ENCODE measurements around the gene H6PD. TPM values are rescaled to one million over a fixed set of nuclear protein-coding genes. Genes with fewer than 3 reads are reported as not detected.

The H6PD gene
- total RNA-seq, 2 experiments from 2014 or later, result 15.1 to 15.3 TPM

DNA sequence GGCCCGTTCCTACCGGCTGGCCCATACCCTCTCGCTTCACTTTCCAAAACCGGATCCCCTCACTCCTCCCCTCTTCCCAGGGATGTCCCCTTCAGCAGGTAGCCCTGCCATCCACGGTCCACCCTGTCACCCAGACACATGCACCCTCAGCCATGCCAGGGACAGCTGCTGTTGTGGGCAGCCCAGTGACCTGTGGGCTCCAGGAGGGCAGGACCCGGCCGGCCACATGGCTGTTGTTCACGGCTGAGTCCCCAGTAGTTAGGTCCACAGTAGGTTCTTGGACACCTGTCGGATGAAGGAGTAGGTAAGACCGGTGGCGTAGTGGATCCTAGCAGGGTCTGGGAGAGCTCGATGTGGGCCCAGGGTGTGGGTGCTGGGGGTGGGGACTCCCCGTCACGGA is 70.6 kb downstream of the H6PD start:
- ChIA-PET CTCF (interaction anchor here (0.6 kb wide), 1 partner anchor 113 kb away, joined by 3 read pairs; no protein-coding TSS in a partner anchor), POLR2A (no interaction called here)
- no peak for DNase-seq
- Mint-ChIP-seq H3K27ac (no peak overlapping the region), H3K36me3 (ENCODE audit: low read depth) (peaks cover 5% of the 10 kb centered on the region), H3K9me3 (no peaks in the 10 kb centered on the region), H3K4me1 (peaks cover 16% of the 10 kb centered on the region), H3K4me3 (no peak overlapping the region), H3K27me3 (no peaks in the 10 kb centered on the region)

DNA sequence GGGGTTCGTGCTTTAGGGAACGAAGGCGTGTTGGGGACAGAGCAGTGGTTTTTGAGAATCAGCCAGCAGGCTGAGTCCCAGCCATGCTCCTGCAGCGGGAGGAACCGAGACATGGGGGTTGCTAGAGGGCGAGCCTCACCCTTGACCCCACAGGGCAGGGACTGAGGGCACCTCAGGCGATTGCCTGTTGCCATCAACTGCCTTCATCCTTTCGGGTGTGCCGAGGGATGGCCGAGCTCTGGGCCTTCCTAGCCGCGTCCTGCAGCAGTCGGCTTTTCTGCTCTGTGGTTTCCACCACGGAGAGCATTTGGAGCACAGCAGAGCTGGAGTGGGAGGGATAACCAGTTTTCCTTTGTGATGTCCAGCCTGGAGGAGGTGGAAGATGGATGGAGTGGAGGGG is 71.4 kb downstream of the H6PD start:
- H3K27me3 Mint-ChIP-seq, result no peaks in the 10 kb centered on the region
- H3K27ac Mint-ChIP-seq, result no peak overlapping the region
- no peak for DNase-seq
- H3K4me1 Mint-ChIP-seq, result peaks cover 8% of the 10 kb centered on the region
- no peak overlapping the region for H3K4me3 Mint-ChIP-seq
- H3K36me3 Mint-ChIP-seq (ENCODE audit: low read depth), result peaks cover under 1% of the 10 kb centered on the region
- ChIA-PET POLR2A (interaction anchor here (0.5 kb wide), 1 partner anchor 135 kb away, joined by 4 read pairs; no protein-coding TSS in a partner anchor), CTCF (interaction anchor here (0.5 to 0.6 kb wide), 3 partner anchors 38 to 604 kb away, joined by 3 to 5 read pairs (median 3); partner anchors contain the start of gene CTNNBIP1)
- no peaks in the 10 kb centered on the region for H3K9me3 Mint-ChIP-seq

DNA sequence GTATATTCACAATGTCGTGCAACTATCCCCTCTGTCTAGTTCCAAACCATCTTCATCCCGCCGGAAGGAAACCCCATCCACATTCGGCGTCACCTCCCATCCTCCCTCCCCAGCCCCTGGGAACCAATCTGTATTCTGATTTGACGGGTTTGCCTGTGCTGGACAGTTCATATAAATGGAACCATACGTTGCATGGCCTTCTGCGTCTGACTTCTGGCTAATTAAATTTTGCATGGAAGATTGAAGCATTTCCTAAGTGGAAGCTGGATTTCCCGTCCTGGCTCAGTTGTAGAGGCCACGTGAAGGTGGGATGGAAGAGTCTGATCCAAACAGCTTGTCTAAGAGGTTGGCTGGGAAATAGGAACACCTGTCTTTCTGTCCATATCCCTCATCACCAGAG is 72.7 kb downstream of the H6PD start:
- no peak overlapping the region for H3K4me3 Mint-ChIP-seq
- ChIA-PET CTCF (interaction anchor here (0.6 to 2.2 kb wide), 4 partner anchors 11 to 25 kb away, joined by 3 to 11 read pairs (median 4); no protein-coding TSS in a partner anchor), POLR2A (no interaction called here)
- H3K4me1 Mint-ChIP-seq, result peaks cover 5% of the 10 kb centered on the region
- H3K27me3 Mint-ChIP-seq, result no peaks in the 10 kb centered on the region
- H3K9me3 Mint-ChIP-seq, result no peaks in the 10 kb centered on the region
- H3K36me3 Mint-ChIP-seq (ENCODE audit: low read depth), result no peaks in the 10 kb centered on the region
- DNase-seq, result no peak
- no peak overlapping the region for H3K27ac Mint-ChIP-seq

DNA sequence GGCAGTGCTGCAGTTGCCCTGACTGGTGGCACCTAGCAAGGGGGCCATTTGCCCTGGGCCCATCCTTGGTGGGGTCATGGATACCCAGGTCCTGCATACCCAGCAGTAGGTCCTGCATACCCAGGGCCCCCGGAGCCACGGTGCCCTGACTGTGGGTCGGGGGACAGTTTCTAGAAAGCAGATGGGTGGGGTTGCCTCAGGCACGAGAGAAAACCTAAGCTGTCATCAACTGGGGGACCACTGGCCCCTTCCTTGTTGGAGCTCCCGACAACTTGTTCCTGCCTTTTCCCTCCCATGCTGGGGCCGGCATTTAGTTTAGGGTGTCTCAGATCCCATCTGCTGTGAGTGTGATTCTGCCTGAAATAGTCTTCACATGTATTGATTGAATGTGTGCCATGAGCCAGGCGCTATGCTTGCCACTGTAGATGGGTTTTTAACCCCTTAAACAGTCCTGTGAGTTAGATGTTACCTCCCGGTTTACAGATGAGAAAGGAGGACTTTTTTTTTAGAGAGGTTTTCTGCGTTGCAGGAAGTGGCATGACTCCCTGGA is 73.7 kb downstream of the H6PD start:
- ChIA-PET CTCF (interaction anchor here (0.7 to 2.2 kb wide), 4 partner anchors 8 to 19 kb away, joined by 4 to 11 read pairs (median 4); no protein-coding TSS in a partner anchor), POLR2A (no interaction called here)
- no peak for DNase-seq
- H3K27ac Mint-ChIP-seq, result no peak overlapping the region
- no peaks in the 10 kb centered on the region for H3K9me3 Mint-ChIP-seq
- no peaks in the 10 kb centered on the region for H3K4me1 Mint-ChIP-seq
- no peak overlapping the region for H3K4me3 Mint-ChIP-seq
- no peaks in the 10 kb centered on the region for H3K36me3 Mint-ChIP-seq (ENCODE audit: low read depth)
- no peaks in the 10 kb centered on the region for H3K27me3 Mint-ChIP-seq

DNA sequence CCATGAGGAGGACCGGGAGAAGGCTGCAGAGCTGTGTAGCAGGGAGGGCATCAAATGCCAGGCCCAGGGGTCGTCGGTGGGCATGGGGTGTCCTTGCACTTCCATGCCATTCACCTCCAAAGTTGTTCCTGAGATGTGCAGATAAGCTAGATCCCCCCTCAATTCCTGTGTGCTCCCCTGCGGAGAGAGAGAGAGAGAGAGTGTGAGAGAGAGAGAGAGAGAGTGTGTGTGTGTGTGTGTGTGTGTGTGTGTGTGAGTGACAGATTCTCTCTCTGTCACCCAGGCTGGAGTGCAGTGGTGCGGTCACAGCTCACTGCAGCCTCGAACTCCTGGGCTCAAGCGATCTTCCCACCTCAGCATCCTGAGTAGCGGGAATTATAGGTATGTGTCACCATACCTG is 74.5 kb downstream of the H6PD start:
- H3K9me3 Mint-ChIP-seq, result no peaks in the 10 kb centered on the region
- H3K27ac Mint-ChIP-seq, result peak overlapping the region; percentile 5
- H3K4me3 Mint-ChIP-seq, result no peak overlapping the region
- DNase-seq, result no peak
- H3K4me1 Mint-ChIP-seq, result peaks cover under 1% of the 10 kb centered on the region
- ChIA-PET CTCF (interaction anchor here (0.7 to 2.2 kb wide), 3 partner anchors 9 to 20 kb away, joined by 4 to 11 read pairs (median 4); no protein-coding TSS in a partner anchor), POLR2A (no interaction called here)
- H3K27me3 Mint-ChIP-seq, result no peaks in the 10 kb centered on the region
- H3K36me3 Mint-ChIP-seq (ENCODE audit: low read depth), result no peaks in the 10 kb centered on the region

DNA sequence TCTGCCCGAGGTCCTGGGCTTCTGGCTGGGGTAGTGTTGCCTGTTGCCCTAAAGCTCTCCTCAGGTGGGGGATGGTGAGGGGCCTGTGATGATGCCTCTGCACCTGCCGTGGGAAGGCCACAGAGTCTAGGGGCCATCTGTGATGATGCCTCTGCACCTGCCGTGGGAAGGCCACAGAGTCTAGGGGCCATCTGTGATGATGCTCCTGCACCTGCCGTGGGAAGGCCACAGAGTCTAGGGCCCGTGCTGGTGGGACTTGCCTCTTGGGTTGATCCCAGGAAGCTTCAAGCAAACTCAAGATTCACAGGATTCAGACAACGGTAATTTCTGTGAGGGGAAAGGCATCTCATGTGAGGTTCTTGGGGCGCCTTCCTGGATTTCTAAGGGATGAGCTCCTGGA is 75.4 kb downstream of the H6PD start:
- ChIA-PET POLR2A (no interaction called here), CTCF (interaction anchor here (1.7 kb wide), 1 partner anchor 12 kb away, joined by 4 read pairs; no protein-coding TSS in a partner anchor)
- Mint-ChIP-seq H3K27me3 (no peaks in the 10 kb centered on the region), H3K36me3 (ENCODE audit: low read depth) (no peaks in the 10 kb centered on the region), H3K4me3 (no peak overlapping the region), H3K27ac (peak overlapping the region; percentile 42), H3K4me1 (peaks cover 9% of the 10 kb centered on the region), H3K9me3 (no peaks in the 10 kb centered on the region)
- DNase-seq, result no peak

DNA sequence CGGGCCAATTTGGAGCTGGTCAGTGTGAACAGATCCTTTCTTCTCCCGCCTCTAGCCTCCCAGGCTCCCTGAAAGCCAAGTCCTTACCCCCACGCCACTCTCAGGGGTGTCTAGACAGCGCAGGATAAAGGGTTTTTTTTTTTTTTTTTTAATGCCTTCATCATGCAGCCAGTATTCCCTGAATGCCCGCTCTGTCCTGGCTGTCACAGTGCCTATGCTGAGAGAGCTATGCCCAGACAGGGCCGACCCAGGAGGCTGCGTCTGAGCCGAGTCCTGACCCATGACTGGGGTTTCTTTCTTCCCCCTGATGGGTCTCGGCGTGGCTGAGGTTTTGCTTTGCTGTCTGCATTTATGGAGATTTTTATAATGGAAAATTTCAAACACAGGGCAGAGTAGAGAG is 76.5 kb downstream of the H6PD start:
- Mint-ChIP-seq H3K36me3 (ENCODE audit: low read depth) (no peaks in the 10 kb centered on the region), H3K27me3 (no peaks in the 10 kb centered on the region), H3K27ac (no peak overlapping the region), H3K4me1 (peaks cover 20% of the 10 kb centered on the region), H3K4me3 (no peak overlapping the region), H3K9me3 (no peaks in the 10 kb centered on the region)
- ChIA-PET POLR2A (no interaction called here), CTCF (no interaction called here)
- no peak for DNase-seq

DNA sequence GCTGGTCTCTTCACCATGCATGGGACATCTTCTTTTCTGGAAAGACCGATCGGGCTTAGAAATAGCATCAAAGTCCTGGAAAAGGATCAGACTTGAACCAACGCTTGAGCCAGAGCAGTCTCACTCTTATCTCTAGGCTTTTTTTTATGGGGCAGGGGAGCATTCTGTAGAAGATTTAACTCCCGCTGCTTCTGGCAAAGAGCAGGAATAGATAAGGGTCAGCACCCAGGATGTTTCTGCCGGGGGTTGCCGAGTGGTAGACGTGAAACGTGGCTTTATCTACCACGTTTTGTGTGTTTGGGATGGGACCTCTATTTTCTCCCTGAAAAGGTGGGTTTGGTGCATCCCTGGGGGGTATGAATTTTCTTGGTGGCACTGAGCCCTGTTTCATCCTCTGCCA is 76.9 kb downstream of the H6PD start:
- Mint-ChIP-seq H3K9me3 (no peaks in the 10 kb centered on the region), H3K27me3 (no peaks in the 10 kb centered on the region), H3K4me1 (peaks cover 23% of the 10 kb centered on the region), H3K4me3 (no peak overlapping the region), H3K27ac (no peak overlapping the region), H3K36me3 (ENCODE audit: low read depth) (no peaks in the 10 kb centered on the region)
- ChIA-PET CTCF (no interaction called here), POLR2A (no interaction called here)
- no peak for DNase-seq

DNA sequence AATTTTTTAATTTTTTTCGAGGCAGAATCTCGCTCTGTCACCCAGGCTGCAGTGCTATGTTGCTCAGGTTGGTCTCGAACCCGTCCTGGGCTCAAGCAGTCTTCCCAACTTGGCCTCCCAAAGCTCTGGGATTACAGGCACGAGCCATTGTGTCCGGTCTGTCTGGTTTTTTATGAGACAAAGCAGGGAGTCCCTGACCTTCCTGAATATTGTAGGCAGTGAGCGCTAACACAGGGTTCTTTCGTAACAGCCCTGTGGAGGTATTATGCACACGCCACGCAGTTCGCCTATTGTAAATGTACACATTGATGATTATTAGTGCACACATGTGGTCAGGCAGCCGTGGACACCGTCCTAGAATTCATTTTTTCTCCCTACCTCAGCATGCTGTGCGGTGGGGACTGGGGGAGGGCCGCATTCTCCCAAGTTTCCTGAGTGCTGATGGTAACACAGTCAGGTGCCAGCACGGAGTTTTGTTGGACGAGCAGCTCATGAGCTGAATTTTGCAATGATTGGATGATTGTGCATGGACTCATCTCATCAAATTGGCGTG is 77.7 kb downstream of the H6PD start:
- H3K9me3 Mint-ChIP-seq, result no peaks in the 10 kb centered on the region
- DNase-seq, result no peak
- POLR2A ChIA-PET, result interaction anchor here (0.6 kb wide), 1 partner anchor 114 kb away, joined by 4 read pairs; no protein-coding TSS in a partner anchor

DNA sequence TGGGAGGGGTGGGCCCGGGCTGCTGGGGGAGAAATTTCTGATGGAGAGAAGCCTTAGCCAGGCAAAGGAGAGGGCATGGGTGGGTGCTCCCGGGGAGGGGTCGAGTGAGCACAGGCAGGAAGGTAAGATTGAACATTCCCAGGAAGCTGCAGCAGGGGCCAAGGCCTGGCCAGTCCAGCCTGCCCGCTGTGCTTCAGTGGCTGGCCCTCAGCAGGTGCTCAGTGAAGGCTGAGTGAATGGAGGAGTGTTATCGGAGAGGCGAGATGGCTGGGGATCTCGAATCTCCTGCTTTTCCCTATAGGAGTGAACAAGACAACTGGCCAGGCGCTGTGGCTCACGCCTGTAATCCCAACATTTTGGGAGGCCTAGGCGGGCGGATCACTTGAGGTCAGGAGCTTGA is 79.0 kb downstream of the H6PD start:
- Mint-ChIP-seq H3K9me3 (no peaks in the 10 kb centered on the region), H3K27me3 (no peaks in the 10 kb centered on the region), H3K27ac (no peak overlapping the region), H3K36me3 (ENCODE audit: low read depth) (no peaks in the 10 kb centered on the region), H3K4me1 (peaks cover 40% of the 10 kb centered on the region), H3K4me3 (no peak overlapping the region)
- ChIA-PET CTCF (interaction anchor here (0.6 kb wide), 1 partner anchor 64 kb away, joined by 3 read pairs; no protein-coding TSS in a partner anchor), POLR2A (no interaction called here)
- no peak for DNase-seq

More for the DNA sequence above, 77.7 kb downstream of the H6PD start:
- Mint-ChIP-seq H3K4me3 (no peak overlapping the region), H3K27me3 (no peaks in the 10 kb centered on the region), H3K4me1 (peaks cover 29% of the 10 kb centered on the region), H3K27ac (no peak overlapping the region), H3K36me3 (ENCODE audit: low read depth) (no peaks in the 10 kb centered on the region)
- CTCF ChIA-PET, result interaction anchor here (0.6 kb wide), 1 partner anchor 439 kb away, joined by 3 read pairs; no protein-coding TSS in a partner anchor

DNA sequence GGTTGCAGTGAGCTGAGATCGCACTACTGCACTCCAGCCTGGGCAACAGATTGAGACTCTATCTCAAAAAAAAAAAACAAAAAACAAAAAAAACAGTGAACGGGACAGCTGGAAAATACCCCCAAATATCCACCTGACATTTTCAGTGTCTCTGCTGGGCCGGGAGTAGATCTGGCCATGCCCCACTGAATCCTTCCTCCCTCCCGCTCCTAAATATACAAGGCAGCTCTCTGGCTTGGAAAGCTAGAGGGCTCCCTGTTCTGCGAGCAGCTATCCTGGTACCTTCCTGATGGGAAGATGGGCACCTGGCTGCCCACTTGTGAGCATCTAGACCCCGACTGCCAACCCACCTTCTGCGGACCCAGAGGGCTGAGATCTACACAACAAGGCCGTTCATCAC is 79.5 kb downstream of the H6PD start:
- H3K27ac Mint-ChIP-seq, result no peak overlapping the region
- CTCF ChIA-PET, result interaction anchor here (0.6 kb wide), 2 partner anchors 65 to 227 kb away, joined by 3 read pairs; no protein-coding TSS in a partner anchor
- no peak overlapping the region for H3K4me3 Mint-ChIP-seq

DNA sequence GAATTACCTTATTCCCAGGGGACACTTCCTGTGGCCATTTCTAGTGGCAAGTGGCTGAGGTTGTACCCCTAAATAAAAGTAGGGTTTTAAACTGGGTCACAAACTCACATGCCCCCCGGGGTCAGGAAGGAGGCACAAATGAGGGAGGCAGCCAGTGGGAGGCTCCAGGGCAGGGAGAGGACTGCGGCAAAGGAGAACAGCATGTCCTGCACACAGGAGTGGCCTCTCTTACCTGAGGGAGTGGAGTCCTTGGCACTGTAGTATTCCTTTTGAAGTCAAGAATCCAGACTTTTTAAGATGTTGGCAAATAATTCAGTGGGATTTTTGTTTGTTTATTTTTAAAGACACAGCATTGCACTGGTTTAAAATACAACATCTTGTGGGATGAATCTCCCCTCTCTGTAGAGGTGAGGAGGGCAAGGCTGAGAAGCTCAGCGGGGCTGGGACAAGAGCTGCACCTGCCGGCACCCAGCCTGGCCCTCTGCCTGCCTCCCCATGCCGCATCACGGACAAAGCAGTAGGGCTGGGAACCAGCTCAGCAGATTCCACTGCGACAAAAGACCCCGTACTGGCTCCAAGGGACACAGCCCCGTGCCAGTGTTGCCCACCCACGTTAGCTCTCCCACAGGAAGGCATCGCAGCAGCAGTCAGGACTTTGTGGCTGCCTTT is 80.3 kb downstream of the H6PD start:
- CTCF ChIA-PET, result interaction anchor here (0.6 to 1.4 kb wide), 3 partner anchors 12 to 228 kb away, joined by 3 read pairs; no protein-coding TSS in a partner anchor
- peaks cover 41% of the 10 kb centered on the region for H3K4me1 Mint-ChIP-seq
- POLR2A ChIA-PET, result no interaction called here
- H3K27ac Mint-ChIP-seq, result peak overlapping the region; percentile 77
- H3K9me3 Mint-ChIP-seq, result no peaks in the 10 kb centered on the region
- no peaks in the 10 kb centered on the region for H3K36me3 Mint-ChIP-seq (ENCODE audit: low read depth)
- no peak overlapping the region for H3K4me3 Mint-ChIP-seq
- H3K27me3 Mint-ChIP-seq, result no peaks in the 10 kb centered on the region
- DNase-seq, result no peak

More for the DNA sequence above, 79.5 kb downstream of the H6PD start:
- no peak for DNase-seq
- Mint-ChIP-seq H3K36me3 (ENCODE audit: low read depth) (no peaks in the 10 kb centered on the region), H3K4me1 (peaks cover 41% of the 10 kb centered on the region), H3K27me3 (no peaks in the 10 kb centered on the region), H3K9me3 (no peaks in the 10 kb centered on the region)
- POLR2A ChIA-PET, result no interaction called here
